Adrenal gland (tissue), 5 donors: ENCODE data around the gene ALOX15.
"Not testable (repeated sequence)": the region's sequence is repeated elsewhere in the genome, so short reads cannot be mapped to it uniquely, and the experiment has no call there.

Experiments used
- CTCF ChIP-seq, 6 experiments: fragments of 450-650 bp in 4 of 6; fragments of 200-600 bp in 2 of 6; sonication (generic) in 1 of 6; IDR thresholded peaks; 1 replicate in 5 of 6; 2 replicates in 1 of 6; pipeline versions ENCODE4 v1.5.1 to v1.8.0; 2016 to 2021; ENCODE audit warnings: antibody characterized with exemption in 6 of 6, mild to moderate bottlenecking in 2 of 6, moderate library complexity in 1 of 6
- POLR2A ChIP-seq, 2 donors: fragments of 450-650 bp; IDR thresholded peaks; one replicate each; pipeline ENCODE4 v1.6.1; 2017; ENCODE audit warnings: antibody characterized with exemption in 2 of 2, mild to moderate bottlenecking in 2 of 2, moderate library complexity in 1 of 2
- donor health status: DM: no; HTN: no; CAD: no.

DNA sequence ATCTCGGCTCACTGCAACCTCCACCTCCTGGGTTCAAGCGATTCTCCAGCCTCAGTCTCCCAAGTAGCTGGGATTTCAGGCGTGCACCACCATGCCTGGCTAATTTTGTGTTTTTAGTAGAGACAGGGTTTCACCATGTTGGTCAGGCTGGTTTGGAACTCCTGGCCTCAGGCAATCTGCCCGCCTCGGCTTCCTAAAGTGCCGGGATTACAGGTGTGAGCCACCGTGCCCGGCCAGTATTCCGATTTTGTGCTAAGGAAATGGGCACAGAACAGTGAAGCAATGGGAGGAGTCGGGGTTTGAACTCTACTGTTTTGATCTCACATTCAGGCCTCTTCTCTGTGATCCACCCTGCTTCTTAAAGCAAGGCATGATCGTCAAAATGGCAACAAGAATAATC, 36.7 kb downstream of the ALOX15 start:
- TF ChIP-seq CTCF, POLR2A (IDR thresholded peaks at IDR 0.05): not testable (repeated sequence)
